Endothelial cell of umbilical vein (primary cell): ENCODE measurements around the gene COQ8B. TPM values are rescaled to one million over a fixed set of nuclear protein-coding genes. Genes with fewer than 3 reads are reported as not detected.
"Not testable (repeated sequence)": the region's sequence is repeated elsewhere in the genome, so short reads cannot be mapped to it uniquely, and the experiment has no call there.

Source experiments
- Bru-seq: library from RNA; stranded (reverse); fragments of 400-500 nt; gene quantifications from one replicate; lab custom pipeline; 2021; lab: Mats Ljungman, UMichigan
- BruChase-seq, 2 experiments: library from RNA; stranded (reverse); fragments of 400-500 nt; gene quantifications; one replicate each; lab custom pipeline; 2021; lab: Mats Ljungman, UMichigan
- BruUV-seq: library from RNA; stranded (reverse); fragments of 400-500 nt; replicated peaks from 2 replicates; lab custom pipeline; 2021; lab: Mats Ljungman, UMichigan
- CTCF ChIA-PET: fragments of 300-600, 350-600 bp; sonication (Branson Sonifier 250); formaldehyde crosslinking; loops from one replicate; lab custom pipeline; 2021; ENCODE audit warnings: antibody characterized with exemption, inconsistent platforms; lab: Charles Lee
- POLR2A ChIA-PET: fragments of 300-600, 350-600 bp; sonication (Branson Sonifier 250); formaldehyde crosslinking; loops from one replicate; lab custom pipeline; 2021; ENCODE audit warnings: antibody characterized with exemption, inconsistent platforms; lab: Charles Lee
- DNase-seq: peaks from one replicate; pipeline ENCODE4 v3.0.0-alpha.2; 2011; ENCODE audit warnings: low read depth, low spot score
- FAIRE-seq: peaks from 2 replicates; lab custom pipeline; 2011; peaks lifted over from hg19 to GRCh38; lab: Jason Lieb, UNC
- H2AFZ ChIP-seq: 2 replicates; pipeline ENCODE4 v1.6.0; 2012; ENCODE audit warnings: low read depth, low read length, control low read depth, inconsistent platforms
- H3K27ac ChIP-seq: 2 replicates; pipeline ENCODE4 v1.5.1; 2011; ENCODE audit warnings: low read depth, mild to moderate bottlenecking, control low read depth, low read length, moderate library complexity; ENCODE audit not compliant: insufficient read depth
- H3K27me3 ChIP-seq, 2 experiments: 2 replicates each; pipeline versions ENCODE4 v1.6.0 to v1.6.1; 2011; ENCODE audit warnings: low read length in 2 of 2, mixed read lengths in 1 of 2; ENCODE audit not compliant: control insufficient read depth in 2 of 2, insufficient read depth in 2 of 2
- H3K36me3 ChIP-seq, 2 experiments: 2 replicates in 1 of 2; 3 replicates in 1 of 2; pipeline ENCODE4 v1.5.1; 2011; ENCODE audit warnings: low read length in 2 of 2, mild to moderate bottlenecking in 1 of 2, moderate library complexity in 1 of 2; ENCODE audit not compliant: control insufficient read depth in 2 of 2, insufficient read depth in 2 of 2; ENCODE audit errors: extremely low read depth in 1 of 2
- H3K4me1 ChIP-seq: 3 replicates; pipeline ENCODE4 v1.5.1; 2011; ENCODE audit warnings: mild to moderate bottlenecking, low read length; ENCODE audit not compliant: control insufficient read depth, insufficient read depth; ENCODE audit errors: extremely low read depth
- H3K4me2 ChIP-seq: 2 replicates; pipeline ENCODE4 v1.6.1; 2011; ENCODE audit warnings: low read length, control low read depth, mixed read lengths; ENCODE audit not compliant: insufficient read depth
- H3K4me3 ChIP-seq, 3 experiments: fragments of 200-600 bp in 1 of 3; sonication (generic), shearing (Covaris generic) in 1 of 3; replicated peaks in 1 of 3; 2 replicates each; pipeline ENCODE4 v1.5.1; 2011 to 2016; ENCODE audit warnings: control low read depth in 3 of 3, low read length in 3 of 3, mild to moderate bottlenecking in 2 of 3, inconsistent platforms in 1 of 3, low read depth in 1 of 3, moderate library complexity in 1 of 3; ENCODE audit not compliant: insufficient read depth in 1 of 3
- H3K79me2 ChIP-seq: 2 replicates; pipeline ENCODE4 v1.6.0; 2012; ENCODE audit warnings: low read length, inconsistent platforms; ENCODE audit not compliant: control insufficient read depth, insufficient read depth
- H3K9ac ChIP-seq: replicated peaks from 2 replicates; pipeline ENCODE3; 2011; ENCODE audit warnings: low read length, control low read depth; ENCODE audit not compliant: insufficient read depth; ENCODE audit errors: extremely low read depth
- H3K9me1 ChIP-seq: replicated peaks from 3 replicates; pipeline ENCODE4 v1.6.0; 2011; ENCODE audit warnings: mild to moderate bottlenecking, low read length; ENCODE audit not compliant: control insufficient read depth, insufficient read depth; ENCODE audit errors: extremely low read depth
- H3K9me3 ChIP-seq: replicated peaks from 2 replicates; pipeline ENCODE4 v1.5.1; 2012; ENCODE audit warnings: low read length, inconsistent platforms; ENCODE audit not compliant: control insufficient read depth, insufficient read depth
- H4K20me1 ChIP-seq: replicated peaks from 2 replicates; pipeline ENCODE3; 2011; ENCODE audit warnings: mild to moderate bottlenecking, low read length; ENCODE audit not compliant: control insufficient read depth, insufficient read depth; ENCODE audit errors: extremely low read depth
- FOS ChIP-seq: IDR thresholded peaks from 2 replicates; pipeline ENCODE4 v1.6.1; 2011; ENCODE audit warnings: mild to moderate bottlenecking, low read length, moderate library complexity, borderline replicate concordance; ENCODE audit not compliant: insufficient read depth
- JUN ChIP-seq: IDR thresholded peaks from 2 replicates; pipeline ENCODE4 v1.6.1; 2011; ENCODE audit warnings: borderline replicate concordance, low read depth; ENCODE audit not compliant: insufficient read length, insufficient read depth
- POLR2A ChIP-seq: IDR thresholded peaks from 2 replicates; pipeline ENCODE4 v1.6.1; 2012; ENCODE audit warnings: low read depth, mild to moderate bottlenecking, control low read depth, low read length
- POLR2AphosphoS5 ChIP-seq: IDR thresholded peaks from 2 replicates; pipeline ENCODE4 v1.6.1; 2012; ENCODE audit warnings: low read depth, mild to moderate bottlenecking, control low read depth, low read length, moderate library complexity; ENCODE audit not compliant: insufficient read depth
- dilution Hi-C: fragments of 300-500 bp; cut with MboI; formaldehyde crosslinking; loops from one replicate; pipeline ENCODE4 v1.15.0; 2019; ENCODE audit warnings: low sequenced_read_pairs; ENCODE audit not compliant: extremely low pct_ligation_motif_present
- intact Hi-C: fragments of 100-400 bp; cut with micrococcal nuclease; formaldehyde crosslinking; loops from one replicate; pipeline ENCODE4 v1.10.0; 2022
- long read RNA-seq: library from polyadenylated mRNA; stranded (forward); transcript quantifications from one replicate; pipeline ENCODE4 v2.0.0, GENCODE V29; 2021
- polyA minus RNA-seq, 3 experiments: library from RNA; depleted of rRNA, polyadenylated mRNA; stranded (reverse); fragments of >200 nt; gene quantifications; 1 replicate in 1 of 3; 2 replicates in 2 of 3; pipeline ENCODE4 v1.2.3, GENCODE V29; 2011
- polyA plus RNA-seq, 4 experiments: library from polyadenylated mRNA; depleted of rRNA in 3 of 4; stranded (reverse) in 3 of 4; unstranded in 1 of 4; fragments of >200 nt; gene quantifications; 2 replicates each; pipeline versions ENCODE4 v1.2.1 to v1.2.3, GENCODE V29; 2011 to 2012; ENCODE audit warnings: missing spikeins in 1 of 4
- total RNA-seq: library from RNA; stranded (reverse); gene quantifications from 2 replicates; pipeline ENCODE4 v1.2.3, GENCODE V29; 2021
- TF ChIP-seq, protein P1 (sequence below), 2 donors: IDR thresholded peaks; 1 replicate in 1 of 2; 2 replicates in 1 of 2; pipeline ENCODE4 v1.5.1; 2011; ENCODE audit warnings: low read length in 2 of 2, mild to moderate bottlenecking in 2 of 2, moderate library complexity in 2 of 2, control low read depth in 1 of 2, inconsistent platforms in 1 of 2, low read depth in 1 of 2; ENCODE audit not compliant: insufficient read depth in 1 of 2; ENCODE audit errors: extremely low read depth in 1 of 2

Gene COQ8B
- total RNA-seq (15.3 and 19.2 TPM in 2 replicates), polyA plus RNA-seq (16.2 and 21.5 TPM in 2 replicates), polyA minus RNA-seq (12.1 and 18.1 TPM in 2 replicates), Bru-seq, nascent RNA (percentile 42 among the genes with signal in this experiment), BruChase-seq, experiment 1, labeled RNA remaining after a 6-hour chase (percentile 49 among the genes with signal in this experiment), BruChase-seq, experiment 2, labeled RNA remaining after a 2-hour chase (percentile 45 among the genes with signal in this experiment)
- 12.7 and 14.2 TPM in 2 replicates for polyA plus RNA-seq (2011; cell fraction: cytosol; rRNA removed)
- polyA plus RNA-seq (2011; cell fraction: nucleus; rRNA removed): 47.8 and 53.7 TPM in 2 replicates
- 14.6 and 15.6 TPM in 2 replicates for polyA plus RNA-seq (2012)
- 18.1 TPM for polyA minus RNA-seq (2011; cell fraction: cytosol; rRNA and poly(A)+ RNA removed)
- polyA minus RNA-seq (2011; cell fraction: nucleus; rRNA and poly(A)+ RNA removed): 12.8 and 16.3 TPM in 2 replicates
- long read RNA-seq, partial matches to known transcripts: 2 of 7 reads
- long read RNA-seq, other reads (novel, unspliced or antisense): 4 of 7 reads

DNA sequence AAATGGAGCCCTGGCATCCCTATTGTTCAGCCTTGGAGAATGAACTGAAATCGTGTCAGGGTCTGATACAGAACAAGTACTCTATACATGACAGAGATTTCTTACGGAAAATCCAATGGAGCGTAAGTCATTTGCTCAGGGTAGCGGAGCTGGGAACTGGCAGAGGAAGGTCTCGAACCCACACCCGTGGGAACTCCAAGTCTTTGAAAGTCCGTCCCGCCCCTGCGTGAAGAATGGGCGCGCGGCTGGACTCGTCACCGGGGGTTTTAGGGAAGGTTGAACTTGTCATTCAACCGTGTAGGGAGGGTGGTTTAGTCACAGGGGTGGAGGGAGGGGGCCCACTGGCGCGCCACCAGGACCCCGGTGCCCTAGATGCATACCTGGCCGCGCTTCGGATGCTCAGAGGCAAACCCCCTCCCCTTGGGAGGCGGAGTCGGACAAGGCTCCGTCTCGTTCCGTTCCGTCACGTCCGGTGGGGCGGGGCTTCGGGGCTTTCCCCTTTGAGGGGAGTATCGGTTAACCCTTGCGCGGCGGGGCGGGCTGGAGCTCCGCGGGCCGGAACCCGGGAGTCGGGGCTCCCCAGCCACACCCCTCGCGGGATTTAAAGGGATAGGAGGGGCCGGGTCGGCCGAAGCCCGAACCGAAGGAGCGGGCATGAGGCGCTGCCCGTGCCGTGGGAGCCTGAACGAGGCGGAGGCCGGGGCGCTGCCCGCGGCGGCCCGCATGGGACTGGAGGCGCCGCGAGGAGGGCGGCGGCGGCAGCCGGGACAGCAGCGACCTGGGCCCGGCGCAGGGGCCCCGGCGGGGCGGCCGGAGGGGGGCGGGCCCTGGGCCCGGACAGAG is at the start of gene COQ8B, which contains the start of gene ITPKC:
COQ8B (minus strand) TSS at position 405 of the 843 bp plus-strand sequence. CDS start 2,254 bp downstream, outside the sequence.
ITPKC (plus strand) TSS at position 631 of the 843 bp plus-strand sequence; CDS start at position 655, 24 bp downstream.
- TSS peak; percentile 54 for BruUV-seq
- CTCF ChIA-PET: interaction anchor here (0.7 to 2.2 kb wide), 8 partner anchors 15 to 428 kb away, joined by 3 to 13 read pairs (median 5); partner anchors contain the start of genes ACTMAP, EGLN2 and RAB4B
- POLR2A ChIA-PET: interaction anchor here (1.4 to 2.2 kb wide), 2 partner anchors 34 to 61 kb away, joined by 5 to 9 read pairs; partner anchors contain the start of genes ACTMAP, RAB4B and SNRPA
- H3K36me3 ChIP-seq: no peaks in the 10 kb centered on the region
- peak; percentile 97 for DNase-seq
- no peaks in the 10 kb centered on the region for H3K27me3 ChIP-seq
- no peak for FAIRE-seq
- peak; percentile 67 for TF ChIP-seq POLR2AphosphoS5
- peak; percentile 62 for TF ChIP-seq POLR2A
- no peak for TF ChIP-seq JUN
- TF ChIP-seq, protein P1, sequence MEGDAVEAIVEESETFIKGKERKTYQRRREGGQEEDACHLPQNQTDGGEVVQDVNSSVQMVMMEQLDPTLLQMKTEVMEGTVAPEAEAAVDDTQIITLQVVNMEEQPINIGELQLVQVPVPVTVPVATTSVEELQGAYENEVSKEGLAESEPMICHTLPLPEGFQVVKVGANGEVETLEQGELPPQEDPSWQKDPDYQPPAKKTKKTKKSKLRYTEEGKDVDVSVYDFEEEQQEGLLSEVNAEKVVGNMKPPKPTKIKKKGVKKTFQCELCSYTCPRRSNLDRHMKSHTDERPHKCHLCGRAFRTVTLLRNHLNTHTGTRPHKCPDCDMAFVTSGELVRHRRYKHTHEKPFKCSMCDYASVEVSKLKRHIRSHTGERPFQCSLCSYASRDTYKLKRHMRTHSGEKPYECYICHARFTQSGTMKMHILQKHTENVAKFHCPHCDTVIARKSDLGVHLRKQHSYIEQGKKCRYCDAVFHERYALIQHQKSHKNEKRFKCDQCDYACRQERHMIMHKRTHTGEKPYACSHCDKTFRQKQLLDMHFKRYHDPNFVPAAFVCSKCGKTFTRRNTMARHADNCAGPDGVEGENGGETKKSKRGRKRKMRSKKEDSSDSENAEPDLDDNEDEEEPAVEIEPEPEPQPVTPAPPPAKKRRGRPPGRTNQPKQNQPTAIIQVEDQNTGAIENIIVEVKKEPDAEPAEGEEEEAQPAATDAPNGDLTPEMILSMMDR (IDR thresholded peaks at IDR 0.05; ENCODE audit: extremely low read depth in 1 of 2, insufficient read depth in 1 of 2, low read depth in 1 of 2, low read length in 2 of 2): no peak
- no peak for TF ChIP-seq FOS
- peak within 1 kb of the TSS; percentile 39 to 78 (median 53) for H3K4me3 ChIP-seq
- H4K20me1 ChIP-seq: no peaks in the 10 kb centered on the region
- peak within 1 kb of the TSS; percentile 94 for H3K27ac ChIP-seq
- peak within 1 kb of the TSS; percentile 69 for H2AFZ ChIP-seq
- intact Hi-C loops (loop anchor here (1.0 to 2.0 kb wide), 3 partner anchors 34 to 82 kb away; partner anchors contain the start of genes ACTMAP, EGLN2 and RAB4B), dilution Hi-C loops (no loop called here)
- no peaks in the 10 kb centered on the region for H3K9me3 ChIP-seq
- H3K4me2 ChIP-seq: peak within 1 kb of the TSS; percentile 82
- H3K9ac ChIP-seq: peak within 1 kb of the TSS; percentile 81
- no peaks in the 10 kb centered on the region for H3K9me1 ChIP-seq
- peaks cover 51% of the 10 kb centered on the region for H3K4me1 ChIP-seq
- peaks cover 39% of the 10 kb centered on the region for H3K79me2 ChIP-seq

DNA sequence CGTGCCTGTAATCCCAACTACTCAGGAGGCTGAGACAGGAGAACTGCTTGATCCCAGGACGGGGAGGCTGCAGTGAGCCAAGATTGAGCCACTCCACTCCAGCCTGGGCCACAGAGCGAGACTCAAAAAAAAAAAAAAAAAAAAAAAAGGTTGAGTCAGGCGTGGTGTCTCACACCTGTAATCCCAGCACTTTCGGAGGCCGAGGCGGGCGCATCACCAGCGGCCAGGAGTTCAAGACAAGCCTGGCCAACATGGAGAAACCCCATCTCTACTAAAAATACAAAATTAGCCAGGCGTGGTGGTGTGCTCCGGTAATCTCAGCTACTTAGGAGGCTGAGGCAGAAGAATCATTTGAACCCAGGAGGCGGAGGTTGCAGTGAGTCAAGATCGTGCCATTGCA is 49.7 kb upstream of the COQ8B start:
- H3K9me1 ChIP-seq, H3K27me3 ChIP-seq, FAIRE-seq, dilution Hi-C loops, intact Hi-C loops, H3K9ac ChIP-seq, H4K20me1 ChIP-seq, H3K4me2 ChIP-seq, H2AFZ ChIP-seq, H3K4me3 ChIP-seq, H3K27ac ChIP-seq, H3K4me1 ChIP-seq, BruUV-seq, H3K79me2 ChIP-seq, DNase-seq, H3K9me3 ChIP-seq: not testable (repeated sequence)
- H3K36me3 ChIP-seq: peaks cover 15 to 41% of the 10 kb centered on the region in 2 experiments
- ChIA-PET POLR2A (interaction anchor here (1.2 kb wide), 1 partner anchor 12 kb away, joined by 3 read pairs; no protein-coding TSS in a partner anchor), CTCF (interaction anchor here (0.7 to 1.5 kb wide), 3 partner anchors 10 to 40 kb away, joined by 3 to 4 read pairs (median 4); no protein-coding TSS in a partner anchor)
